HEK293T (cell line): ENCODE data around the gene ZNF19.

Experiments used
- CTCF ChIA-PET: fragments of 350-600 bp; formaldehyde crosslinking; extraction: SDS; loops from one replicate; lab custom pipeline; 2021; ENCODE audit warnings: antibody characterized with exemption, inconsistent platforms; lab: Yijun Ruan, JAX
- POLR2A ChIA-PET: fragments of 350-600 bp; formaldehyde crosslinking; extraction: SDS; loops from one replicate; lab custom pipeline; 2020; ENCODE audit warnings: antibody characterized with exemption, inconsistent platforms; lab: Yijun Ruan, JAX
- DNase-seq: peaks from one replicate; pipeline ENCODE4 v3.0.0; 2012; ENCODE audit warnings: mixed read lengths; ENCODE audit errors: extremely low spot score
- ARNT ChIP-seq: fragments of 450-650 bp; IDR thresholded peaks from 2 replicates; pipeline ENCODE4 v1.6.1; 2017; ENCODE audit warnings: mild to moderate bottlenecking
- BHLHE40 ChIP-seq: fragments of 450-650 bp; IDR thresholded peaks from 2 replicates; pipeline ENCODE4 v1.6.1; 2016; ENCODE audit warnings: mild to moderate bottlenecking, moderate library complexity, borderline replicate concordance
- CTBP1 ChIP-seq: fragments of 450-650 bp; IDR thresholded peaks from 2 replicates; pipeline ENCODE4 v1.6.1; 2016; ENCODE audit warnings: borderline replicate concordance
- ELF4 ChIP-seq: fragments of 450-650 bp; IDR thresholded peaks from 2 replicates; pipeline ENCODE4 v1.6.1; 2017; ENCODE audit warnings: antibody characterized with exemption
- FOXA1 ChIP-seq: fragments of 450-650 bp; IDR thresholded peaks from 2 replicates; pipeline ENCODE4 v1.6.1; 2016; ENCODE audit warnings: mild to moderate bottlenecking
- FOXK2 ChIP-seq: fragments of 450-650 bp; IDR thresholded peaks from 2 replicates; pipeline ENCODE4 v1.6.1; 2016; ENCODE audit warnings: mild to moderate bottlenecking
- FOXM1 ChIP-seq: fragments of 450-650 bp; IDR thresholded peaks from 2 replicates; pipeline ENCODE4 v1.6.1; 2017; ENCODE audit warnings: mild to moderate bottlenecking, borderline replicate concordance
- HDGF ChIP-seq: fragments of 450-650 bp; IDR thresholded peaks from 2 replicates; pipeline ENCODE4 v1.6.1; 2017; ENCODE audit warnings: antibody characterized with exemption, borderline replicate concordance
- L3MBTL2 ChIP-seq: fragments of 450-650 bp; conservative IDR thresholded peaks from 2 replicates; pipeline ENCODE4 v1.6.1; 2016; ENCODE audit warnings: mild to moderate bottlenecking
- LEF1 ChIP-seq: fragments of 450-650 bp; IDR thresholded peaks from 2 replicates; pipeline ENCODE4 v1.6.1; 2017; ENCODE audit warnings: mild to moderate bottlenecking, borderline replicate concordance
- NFRKB ChIP-seq: fragments of 450-650 bp; IDR thresholded peaks from 2 replicates; pipeline ENCODE4 v1.6.1; 2016; ENCODE audit warnings: mild to moderate bottlenecking, moderate library complexity
- SP1 ChIP-seq: fragments of 450-650 bp; IDR thresholded peaks from 2 replicates; pipeline ENCODE4 v1.6.1; 2017
- SUZ12 ChIP-seq: fragments of 450-650 bp; IDR thresholded peaks from 2 replicates; pipeline ENCODE4 v1.6.1; 2016; ENCODE audit warnings: mild to moderate bottlenecking
- TARDBP ChIP-seq: fragments of 450-650 bp; IDR thresholded peaks from 2 replicates; pipeline ENCODE4 v1.6.1; 2016
- ZNF384 ChIP-seq: fragments of 450-650 bp; IDR thresholded peaks from 2 replicates; pipeline ENCODE4 v1.6.1; 2016
- TF ChIP-seq, protein P1 (sequence below): fragments of 450-650 bp; IDR thresholded peaks from 2 replicates; pipeline ENCODE4 v1.6.1; 2016

ZNF19 gene

DNA sequence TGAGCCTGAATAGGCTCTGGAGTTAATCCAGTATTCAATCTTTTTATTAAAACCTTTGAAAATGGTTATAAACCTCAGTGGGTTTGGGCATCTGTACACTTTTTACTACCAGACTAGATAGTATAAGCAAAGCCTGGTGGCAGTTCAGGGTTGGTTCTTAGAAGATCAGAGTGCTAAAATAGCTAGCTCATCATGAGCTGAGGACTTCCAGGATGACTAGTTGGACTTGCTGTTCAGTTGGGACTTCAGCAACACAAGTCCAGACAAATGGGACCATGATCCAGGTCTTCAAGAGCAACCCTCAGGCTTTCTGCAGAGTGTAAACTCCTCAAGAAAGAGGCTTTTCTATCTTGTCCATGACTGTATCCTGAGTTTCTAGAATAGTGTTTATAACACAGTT is 1.2 kb upstream of the ZNF19 start:
- ChIA-PET POLR2A (interaction anchor here (2.4 kb wide), 1 partner anchor 29 kb away, joined by 9 read pairs; the partner anchor contains the start of gene ZNF23), CTCF (no interaction called here)
- TF ChIP-seq ZNF384 (no peak), ELF4 (no peak), L3MBTL2 (no peak), HDGF (no peak), FOXA1 (no peak), CTBP1 (no peak), TARDBP (no peak), BHLHE40 (no peak), SP1 (no peak), ARNT (no peak), NFRKB (no peak), FOXM1 (no peak), LEF1 (no peak), SUZ12 (no peak), FOXK2 (no peak)
- TF ChIP-seq, protein P1, sequence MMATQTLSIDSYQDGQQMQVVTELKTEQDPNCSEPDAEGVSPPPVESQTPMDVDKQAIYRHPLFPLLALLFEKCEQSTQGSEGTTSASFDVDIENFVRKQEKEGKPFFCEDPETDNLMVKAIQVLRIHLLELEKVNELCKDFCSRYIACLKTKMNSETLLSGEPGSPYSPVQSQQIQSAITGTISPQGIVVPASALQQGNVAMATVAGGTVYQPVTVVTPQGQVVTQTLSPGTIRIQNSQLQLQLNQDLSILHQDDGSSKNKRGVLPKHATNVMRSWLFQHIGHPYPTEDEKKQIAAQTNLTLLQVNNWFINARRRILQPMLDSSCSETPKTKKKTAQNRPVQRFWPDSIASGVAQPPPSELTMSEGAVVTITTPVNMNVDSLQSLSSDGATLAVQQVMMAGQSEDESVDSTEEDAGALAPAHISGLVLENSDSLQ, result no peak
- no peak for DNase-seq

DNA sequence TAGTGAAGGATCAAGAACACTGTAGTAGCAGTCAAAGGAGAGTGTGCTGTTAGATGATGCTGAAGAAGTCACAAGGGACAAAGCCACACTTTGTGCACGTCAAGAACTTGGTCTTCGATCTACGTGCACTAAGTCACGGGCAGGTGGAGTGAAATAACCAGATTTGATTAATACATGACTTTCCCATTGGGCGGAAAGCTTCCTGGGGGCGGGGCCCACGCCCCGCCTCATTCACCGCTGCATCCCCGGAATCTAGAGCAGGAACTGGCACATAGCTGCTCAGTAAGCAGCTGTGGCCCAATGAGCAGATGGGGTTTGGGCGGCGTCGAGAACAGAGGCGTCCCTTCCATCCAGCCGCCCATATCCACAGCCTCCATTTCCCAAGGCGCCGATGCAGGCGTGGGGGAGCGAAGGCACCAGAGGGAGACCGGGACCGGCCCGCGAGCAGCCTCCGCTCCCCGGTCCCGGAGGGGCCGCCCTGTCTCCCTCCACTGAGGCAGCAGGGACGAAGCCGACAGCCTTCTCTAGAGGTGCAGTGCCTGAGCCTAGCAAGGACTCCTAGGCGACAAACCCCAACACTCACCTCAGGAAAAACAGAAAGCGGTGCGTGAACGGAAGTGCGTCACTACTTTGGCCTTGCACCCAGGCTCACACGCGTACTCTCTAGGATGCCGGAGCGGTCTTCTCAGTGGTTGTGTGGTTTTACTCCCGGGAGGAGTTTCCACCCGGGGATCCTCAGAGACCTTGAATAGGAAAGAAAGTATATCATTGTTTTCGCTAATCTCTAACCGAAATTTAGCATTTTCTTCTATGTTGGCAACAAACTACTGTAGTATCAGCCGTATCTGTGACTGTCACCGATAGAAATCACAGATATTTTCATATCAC is 4.9 kb downstream of the ZNF19 start:
- POLR2A ChIA-PET, result interaction anchor here (0.6 to 1.9 kb wide), 11 partner anchors 9 to 47 kb away, joined by 3 to 29 read pairs (median 3); partner anchors contain the start of genes CHST4 and ZNF23
- CTCF ChIA-PET, result no interaction called here
- DNase-seq, result peak; percentile 86
- peak; percentile 14; the same call in 1 of the 2 replicates for TF ChIP-seq ELF4
- TF ChIP-seq ARNT, result no peak
- no peak for TF ChIP-seq FOXM1
- TF ChIP-seq SUZ12, result no peak
- peak; percentile 67 for TF ChIP-seq L3MBTL2
- no peak for TF ChIP-seq NFRKB
- TF ChIP-seq CTBP1, result no peak

DNA sequence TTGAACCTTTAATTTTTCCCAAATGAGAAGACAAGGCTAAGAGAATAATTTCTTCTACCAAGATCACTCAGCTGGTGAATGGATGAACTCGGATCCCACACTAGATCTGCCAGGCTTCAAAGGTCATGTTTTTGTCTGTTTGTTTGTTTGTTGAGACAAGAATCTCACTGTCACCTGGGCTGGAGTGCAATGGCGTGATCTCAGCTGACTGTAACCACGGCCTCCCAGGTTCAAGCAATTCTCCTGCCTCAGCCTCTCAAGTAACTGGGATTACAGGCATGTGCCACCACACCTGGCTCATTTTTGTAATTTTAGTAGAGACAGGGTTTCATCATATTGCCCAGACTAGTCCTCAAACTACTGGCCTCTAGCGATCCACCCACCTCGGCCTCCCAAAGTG is 6.6 kb downstream of the ZNF19 start:
- ChIA-PET POLR2A (interaction anchor here (1.9 kb wide), 1 partner anchor 20 kb away, joined by 29 read pairs; the partner anchor contains the start of gene ZNF23), CTCF (no interaction called here)
- TF ChIP-seq HDGF, result no peak
- TF ChIP-seq ELF4, result no peak
- TF ChIP-seq TARDBP, result no peak
- TF ChIP-seq CTBP1, result no peak
- TF ChIP-seq FOXM1, result no peak
- TF ChIP-seq, protein P1, result no peak
- no peak for TF ChIP-seq SUZ12
- TF ChIP-seq L3MBTL2, result no peak
- TF ChIP-seq ZNF384, result no peak
- no peak for TF ChIP-seq LEF1
- no peak for TF ChIP-seq FOXA1
- no peak for TF ChIP-seq BHLHE40
- TF ChIP-seq NFRKB, result no peak
- no peak for TF ChIP-seq FOXK2
- no peak for TF ChIP-seq SP1
- TF ChIP-seq ARNT, result no peak
- DNase-seq, result no peak

DNA sequence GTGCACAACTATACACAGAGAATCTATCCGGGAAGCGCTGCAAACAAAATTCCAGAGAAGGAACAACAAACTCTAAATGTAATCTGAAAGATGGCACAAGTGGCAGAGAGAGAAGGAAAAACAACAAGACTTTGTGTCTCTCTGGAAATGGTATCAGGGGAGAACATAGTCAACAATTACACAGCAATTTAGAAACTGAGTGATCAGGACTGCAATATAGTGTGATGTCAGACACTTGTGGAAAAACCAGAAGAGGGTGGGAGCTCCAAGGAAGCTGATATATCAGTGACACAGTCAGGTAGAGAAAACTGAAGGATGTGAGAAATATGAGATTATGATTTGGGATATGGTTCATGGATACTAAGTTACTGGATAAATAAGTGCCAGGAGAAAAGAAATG is 8.2 kb downstream of the ZNF19 start:
- TF ChIP-seq, protein P1, result no peak
- TF ChIP-seq SUZ12 (no peak), CTBP1 (no peak), NFRKB (no peak), SP1 (no peak), HDGF (no peak), ARNT (no peak), TARDBP (no peak), ZNF384 (no peak), L3MBTL2 (no peak), FOXM1 (no peak), FOXA1 (no peak), ELF4 (no peak), BHLHE40 (no peak), FOXK2 (no peak), LEF1 (no peak)
- CTCF ChIA-PET, result no interaction called here
- no peak for DNase-seq
- POLR2A ChIA-PET, result no interaction called here

DNA sequence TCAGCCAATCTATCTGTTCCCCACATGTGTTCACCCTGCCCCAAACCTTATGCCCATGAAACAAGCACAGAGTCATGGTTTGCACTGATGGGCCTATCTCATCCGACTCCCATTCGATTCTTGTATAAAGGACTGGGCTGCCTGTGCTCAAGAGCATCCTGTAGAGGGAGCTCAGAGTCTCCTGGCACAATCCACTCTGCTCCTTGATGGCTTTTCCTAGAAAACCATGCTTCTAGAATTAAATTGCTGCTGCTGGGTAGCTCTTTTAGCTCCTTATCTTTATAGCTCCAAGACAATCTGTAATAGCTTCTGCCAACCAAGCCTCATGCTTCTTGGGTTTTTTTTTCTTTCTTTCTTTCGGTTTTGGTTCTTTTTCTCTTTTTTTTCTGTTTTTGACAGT is 9.7 kb downstream of the ZNF19 start:
- CTCF ChIA-PET, result interaction anchor here (0.7 to 1.3 kb wide), 6 partner anchors 17 to 132 kb away, joined by 3 to 9 read pairs (median 4); partner anchors contain the start of gene ZNF23
- TF ChIP-seq NFRKB (no peak), FOXM1 (no peak), ARNT (no peak), FOXA1 (no peak), HDGF (no peak), SP1 (no peak), TARDBP (no peak), FOXK2 (no peak)
- POLR2A ChIA-PET, result interaction anchor here (0.9 to 1.1 kb wide), 2 partner anchors 17 to 50 kb away, joined by 3 to 5 read pairs; partner anchors contain the start of gene ZNF23
- peak; percentile 58 for DNase-seq
